CD4-positive, alpha-beta memory T cell (primary cell): ENCODE measurements around the gene RPL22. TPM values are rescaled to one million over a fixed set of nuclear protein-coding genes. Genes with fewer than 3 reads are reported as not detected.

Experiments used
- CTCF ChIA-PET: fragments of 350-600 bp; sonication (Branson Sonifier 250); formaldehyde crosslinking; loops from one replicate; lab custom pipeline; 2021; ENCODE audit warnings: inconsistent platforms; ENCODE audit not compliant: partially characterized antibody; lab: Charles Lee
- POLR2A ChIA-PET: fragments of 350-600 bp; sonication (Branson Sonifier 250); formaldehyde crosslinking; loops from one replicate; lab custom pipeline; 2021; ENCODE audit not compliant: partially characterized antibody; lab: Charles Lee
- DNase-seq, 5 donors: peaks; one replicate each; pipeline versions ENCODE4 v3.0.0 to v3.0.0-alpha.2; 2020 to 2022; ENCODE audit warnings: mixed read lengths in 1 of 5
- H3K27ac ChIP-seq: one replicate; pipeline ENCODE4 v1.7.0; 2013; ENCODE audit warnings: low read depth, low read length
- H3K27me3 ChIP-seq: 2 replicates; pipeline ENCODE4 v1.7.0; 2013; ENCODE audit warnings: mild to moderate bottlenecking, low read length, moderate library complexity; ENCODE audit not compliant: insufficient read depth
- H3K36me3 ChIP-seq: 2 replicates; pipeline ENCODE4 v1.7.0; 2013; ENCODE audit warnings: mild to moderate bottlenecking, low read length, moderate library complexity; ENCODE audit not compliant: insufficient read depth
- H3K4me1 ChIP-seq: 2 replicates; pipeline ENCODE4 v1.7.0; 2013; ENCODE audit warnings: mild to moderate bottlenecking, low read length, moderate library complexity; ENCODE audit not compliant: insufficient read depth
- H3K4me3 ChIP-seq, 2 donors: one replicate each; pipeline ENCODE4 v1.7.0; 2013; ENCODE audit warnings: low read length in 2 of 2, mild to moderate bottlenecking in 1 of 2
- H3K9me3 ChIP-seq, 2 donors: one replicate each; pipeline ENCODE4 v1.7.0; 2013; ENCODE audit warnings: low read length in 2 of 2, control low read depth in 1 of 2; ENCODE audit not compliant: control insufficient read depth in 1 of 2
- H3K27ac Mint-ChIP-seq, 7 donors: one replicate each; pipeline ENCODE4 v1.8.0; 2020 to 2021; ENCODE audit warnings: mixed read lengths in 7 of 7, mild to moderate bottlenecking in 6 of 7, inconsistent platforms in 3 of 7, moderate library complexity in 3 of 7
- H3K27me3 Mint-ChIP-seq, 2 donors: one replicate each; pipeline ENCODE4 v1.8.0; 2020 to 2021; ENCODE audit warnings: mixed read lengths in 2 of 2
- H3K36me3 Mint-ChIP-seq, 2 donors: one replicate each; pipeline ENCODE4 v1.8.0; 2020 to 2021; ENCODE audit warnings: mixed read lengths in 2 of 2, inconsistent platforms in 1 of 2, mild to moderate bottlenecking in 1 of 2
- H3K4me1 Mint-ChIP-seq, 4 donors: one replicate each; pipeline ENCODE4 v1.8.0; 2020 to 2021; ENCODE audit warnings: mixed read lengths in 4 of 4, mild to moderate bottlenecking in 1 of 4
- H3K4me3 Mint-ChIP-seq, 8 donors: one replicate each; pipeline ENCODE4 v1.8.0; 2020 to 2021; ENCODE audit warnings: mixed read lengths in 8 of 8, mild to moderate bottlenecking in 7 of 8, moderate library complexity in 6 of 8, inconsistent platforms in 3 of 8
- H3K9me3 Mint-ChIP-seq, 8 donors: one replicate each; pipeline ENCODE4 v1.8.0; 2020 to 2021; ENCODE audit warnings: mixed read lengths in 8 of 8, mild to moderate bottlenecking in 5 of 8, inconsistent platforms in 3 of 8, moderate library complexity in 1 of 8
- intact Hi-C: fragments of 100-400 bp; cut with micrococcal nuclease; formaldehyde crosslinking; loops from one replicate; pipeline ENCODE4 v1.15.1; 2023
- polyA plus RNA-seq, 2 donors: library from polyadenylated mRNA; unstranded; fragments of 300-500 nt; fragmentation: Illumina TruSeq; gene quantifications; one replicate each; pipeline ENCODE4 v1.2.3, GENCODE V29; 2021
- total RNA-seq, 2 experiments: library from RNA; stranded (reverse); gene quantifications; one replicate each; pipeline ENCODE4 v1.2.3, GENCODE V29; 2021

RPL22 gene
- total and polyA plus RNA-seq, 4 experiments from 2014 or later = 215 to 503 (median 375) TPM

DNA sequence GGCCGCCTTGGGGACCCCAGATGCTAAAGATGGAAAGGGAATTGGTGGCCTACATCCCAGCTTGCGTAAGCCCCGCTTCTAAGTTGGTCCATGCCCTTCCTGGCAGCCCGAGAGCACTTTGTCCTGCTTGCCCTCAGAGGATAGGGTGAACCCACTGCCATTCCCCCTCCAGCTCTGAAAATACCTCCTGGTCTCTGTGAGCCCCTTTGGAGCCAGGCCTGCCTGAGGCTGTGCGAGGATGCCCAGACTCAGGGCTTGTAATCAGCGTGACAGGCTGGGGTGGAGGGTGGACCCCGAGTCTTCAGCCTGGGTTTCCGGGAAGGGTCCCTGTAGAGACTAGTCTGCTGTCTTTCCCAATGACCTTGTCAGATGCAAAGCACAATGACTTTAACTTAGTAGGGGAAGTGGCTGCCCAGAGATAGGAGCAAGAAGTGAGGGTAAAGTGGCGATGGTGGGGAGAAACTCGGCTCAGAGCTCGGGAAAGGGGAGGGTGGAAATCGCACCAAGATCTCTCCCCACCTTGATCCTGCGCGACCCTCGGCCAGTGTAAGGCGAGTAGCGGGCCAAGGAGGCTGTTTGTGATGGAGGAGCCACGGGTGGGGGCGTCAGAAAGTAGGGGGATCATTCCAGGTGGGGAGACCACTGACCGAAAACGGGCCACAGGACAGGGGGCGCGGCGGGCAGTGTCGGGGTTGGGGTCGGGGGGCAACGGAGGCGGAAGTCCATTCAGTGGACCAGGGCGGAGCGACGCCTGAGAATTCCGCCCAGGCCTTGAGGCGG lies 41.9 kb upstream of the RPL22 start:
- peaks cover 3 to 16% (median 7%) of the 10 kb centered on the region in 4 donors for H3K4me1 Mint-ChIP-seq
- no peak for DNase-seq
- Histone ChIP-seq H3K27ac (no peak overlapping the region), H3K36me3 (no peaks in the 10 kb centered on the region), H3K27me3 (peaks cover 34% of the 10 kb centered on the region), H3K4me1 (peaks cover 16% of the 10 kb centered on the region), H3K4me3 (no peak overlapping the region), H3K9me3 (no peaks in the 10 kb centered on the region)
- intact Hi-C loops = loop anchor here (10.0 kb wide), 1 partner anchor 216 kb away; no protein-coding TSS in a partner anchor
- no peaks in the 10 kb centered on the region for H3K36me3 Mint-ChIP-seq
- H3K9me3 Mint-ChIP-seq = no peaks in the 10 kb centered on the region
- CTCF ChIA-PET = no interaction called here
- peaks cover 23 to 25% of the 10 kb centered on the region in 2 donors for H3K27me3 Mint-ChIP-seq
- peak overlapping the region in 5 of 8 donors; percentile 9 to 45 (median 30) for H3K4me3 Mint-ChIP-seq
- H3K27ac Mint-ChIP-seq = peak overlapping the region in 1 of 7 donors; percentile 4
- POLR2A ChIA-PET = no interaction called here

DNA sequence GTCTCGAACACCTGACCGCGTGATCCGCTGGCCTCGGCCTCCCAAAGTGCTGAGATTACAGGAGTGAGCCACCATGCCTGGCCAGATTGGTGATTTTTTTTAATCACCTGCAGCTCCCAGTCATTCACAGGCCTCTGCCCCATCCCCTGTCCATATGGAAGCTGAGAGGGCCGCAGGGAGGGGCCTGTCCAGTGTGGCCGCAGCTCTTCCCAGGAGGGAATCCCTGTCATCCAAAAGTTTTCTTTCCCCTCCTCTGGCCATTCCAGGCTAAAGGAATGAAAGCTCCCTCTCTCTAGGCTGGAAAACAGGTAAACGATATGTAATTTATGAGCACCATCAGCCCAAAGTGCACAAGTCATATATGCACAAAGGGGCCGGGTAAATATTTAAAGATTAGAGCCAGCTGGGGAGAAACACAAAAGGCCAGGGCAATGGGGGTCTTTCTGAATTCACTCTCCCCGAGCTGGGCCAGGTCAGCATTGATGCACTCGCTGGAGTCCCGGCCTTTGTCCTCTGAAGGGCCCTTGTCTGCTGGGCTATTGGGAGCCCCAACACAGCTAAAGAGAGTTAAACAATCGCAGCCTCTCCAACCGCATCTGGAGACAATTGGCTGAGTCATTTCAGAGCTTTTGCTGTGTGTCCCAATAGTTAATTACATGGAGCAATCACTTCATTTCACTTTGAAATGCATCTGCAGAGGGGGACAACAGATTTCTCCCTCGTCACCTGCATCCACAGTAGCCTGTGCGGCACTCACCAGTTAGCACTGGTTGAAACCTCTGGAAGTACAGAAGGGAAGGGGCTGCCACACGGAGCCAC lies 40.8 kb upstream of the RPL22 start:
- Histone ChIP-seq H3K4me3 (no peak overlapping the region), H3K4me1 (peaks cover 7% of the 10 kb centered on the region), H3K27me3 (peaks cover 31% of the 10 kb centered on the region), H3K27ac (no peak overlapping the region), H3K36me3 (no peaks in the 10 kb centered on the region), H3K9me3 (no peaks in the 10 kb centered on the region)
- no peak overlapping the region for H3K27ac Mint-ChIP-seq
- intact Hi-C loops = loop anchor here (10.0 kb wide), 1 partner anchor 215 kb away; no protein-coding TSS in a partner anchor
- peaks cover 3 to 16% (median 6%) of the 10 kb centered on the region in 4 donors for H3K4me1 Mint-ChIP-seq
- POLR2A ChIA-PET = no interaction called here
- CTCF ChIA-PET = interaction anchor here (0.9 kb wide), 1 partner anchor 36 kb away, joined by 3 read pairs; no protein-coding TSS in a partner anchor
- H3K36me3 Mint-ChIP-seq = no peaks in the 10 kb centered on the region
- H3K4me3 Mint-ChIP-seq = peak overlapping the region in 1 of 8 donors; percentile 10
- H3K27me3 Mint-ChIP-seq = peaks cover 22 to 24% of the 10 kb centered on the region in 2 donors
- DNase-seq = no peak
- H3K9me3 Mint-ChIP-seq = peaks cover 0 to 3% (median 0%) of the 10 kb centered on the region in 8 donors

DNA sequence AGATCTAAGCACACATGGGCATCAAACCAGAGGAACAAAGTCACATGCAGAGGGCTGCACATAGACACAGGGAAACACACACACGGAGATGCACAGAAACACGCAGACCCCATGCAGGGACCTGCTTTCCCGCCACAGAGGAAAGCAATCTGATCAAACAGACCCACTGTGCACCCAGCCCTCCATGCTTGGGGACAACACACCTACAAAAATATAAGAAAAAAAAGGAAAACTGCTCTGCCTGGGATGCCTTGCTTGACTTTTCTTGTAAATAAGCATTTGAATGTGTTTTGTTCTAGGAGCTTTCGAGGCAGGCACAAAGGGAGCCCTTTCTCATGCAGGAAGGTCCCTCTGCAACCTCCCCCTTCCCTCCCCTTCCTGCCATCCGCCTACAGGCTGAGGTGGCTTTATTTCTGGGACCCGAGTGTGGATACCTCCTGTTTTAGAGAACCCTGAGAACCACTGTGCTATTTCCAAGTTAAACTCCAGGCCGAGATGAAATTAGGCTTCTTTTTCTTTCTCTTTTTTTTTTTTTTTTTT lies 39.9 kb upstream of the RPL22 start:
- ChIA-PET CTCF (interaction anchor here (0.7 to 2.6 kb wide), 2 partner anchors 8 to 88 kb away, joined by 3 to 11 read pairs; no protein-coding TSS in a partner anchor), POLR2A (no interaction called here)
- intact Hi-C loops = no loop called here

DNA sequence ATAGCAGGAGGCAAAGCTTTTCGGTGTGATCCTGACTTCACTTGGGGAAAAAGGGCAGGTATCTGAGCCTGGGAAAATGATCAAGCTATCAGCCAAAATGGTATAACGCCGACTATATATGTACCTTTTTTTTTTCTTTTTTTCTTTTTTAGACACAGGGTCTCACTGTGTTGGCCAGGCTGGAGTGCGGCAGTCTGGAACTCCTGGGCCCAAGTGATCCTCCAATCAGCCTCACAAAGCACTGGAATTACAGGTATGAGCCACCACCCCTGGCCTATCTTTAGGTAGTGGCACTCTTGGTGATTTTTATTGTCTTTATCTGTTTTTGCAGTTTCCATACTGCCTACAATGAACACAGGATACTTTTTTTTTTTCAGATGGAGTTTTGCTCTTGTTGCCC lies 37.7 kb upstream of the RPL22 start:
- Mint-ChIP-seq H3K27me3 (peaks cover 11 to 19% of the 10 kb centered on the region in 2 donors), H3K36me3 (peaks cover 13 to 14% of the 10 kb centered on the region in 2 donors), H3K4me3 (peak overlapping the region in 7 of 8 donors; percentile 20 to 69 (median 49)), H3K9me3 (peaks cover 0 to 3% (median 0%) of the 10 kb centered on the region in 8 donors), H3K4me1 (peaks cover 9 to 24% (median 18%) of the 10 kb centered on the region in 4 donors), H3K27ac (peak overlapping the region in 1 of 7 donors; percentile 58)
- Histone ChIP-seq H3K27me3 (peaks cover 18% of the 10 kb centered on the region), H3K4me3 (no peak overlapping the region), H3K27ac (no peak overlapping the region), H3K4me1 (peaks cover 15% of the 10 kb centered on the region), H3K36me3 (peaks cover 8% of the 10 kb centered on the region), H3K9me3 (no peaks in the 10 kb centered on the region)
- DNase-seq = no peak
- CTCF ChIA-PET = interaction anchor here (1.0 to 3.8 kb wide), 4 partner anchors 10 to 168 kb away, joined by 3 to 20 read pairs (median 7); partner anchors contain the start of gene RNF207
- intact Hi-C loops = no loop called here
- POLR2A ChIA-PET = no interaction called here

More for the DNA sequence above, 39.9 kb upstream of the RPL22 start:
- peaks cover 26% of the 10 kb centered on the region for H3K27me3 ChIP-seq
- H3K27me3 Mint-ChIP-seq = peaks cover 19 to 24% of the 10 kb centered on the region in 2 donors
- H3K4me3 ChIP-seq = no peak overlapping the region
- H3K4me1 ChIP-seq = peaks cover 15% of the 10 kb centered on the region
- no peaks in the 10 kb centered on the region for H3K9me3 ChIP-seq
- H3K27ac Mint-ChIP-seq = peak overlapping the region in 1 of 7 donors; percentile 65
- H3K4me3 Mint-ChIP-seq = no peak overlapping the region
- no peak for DNase-seq
- peaks cover 5 to 21% (median 12%) of the 10 kb centered on the region in 4 donors for H3K4me1 Mint-ChIP-seq
- H3K36me3 Mint-ChIP-seq = no peaks in the 10 kb centered on the region
- no peak overlapping the region for H3K27ac ChIP-seq
- no peaks in the 10 kb centered on the region for H3K36me3 ChIP-seq
- peaks cover 0 to 3% (median 0%) of the 10 kb centered on the region in 8 donors for H3K9me3 Mint-ChIP-seq

DNA sequence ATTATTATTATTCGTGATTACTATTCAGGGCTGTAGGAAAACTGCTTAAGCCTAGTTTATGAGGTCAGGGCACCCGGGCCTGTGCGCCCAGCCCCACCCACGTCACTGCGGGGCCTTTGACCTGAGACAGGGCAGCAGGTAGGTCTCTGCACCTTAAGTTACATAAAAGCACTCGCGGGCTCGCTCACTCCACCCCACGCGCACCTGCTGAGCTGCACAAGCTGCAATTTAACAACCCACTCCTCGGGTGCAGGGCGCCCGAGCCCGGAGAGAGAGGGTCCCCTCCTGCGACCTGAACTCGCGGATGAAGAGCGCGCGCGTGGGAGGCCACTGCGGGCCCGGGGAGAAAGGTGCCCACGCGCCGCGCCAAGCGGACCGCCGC lies 35.9 kb upstream of the RPL22 start:
- Mint-ChIP-seq H3K9me3 (peaks cover 0 to 3% (median 0%) of the 10 kb centered on the region in 8 donors), H3K36me3 (peaks cover 21 to 23% of the 10 kb centered on the region in 2 donors), H3K27ac (peak overlapping the region; percentile 15 to 84 (median 57)), H3K27me3 (peaks cover 3 to 9% of the 10 kb centered on the region in 2 donors), H3K4me1 (peaks cover 6 to 16% (median 12%) of the 10 kb centered on the region in 4 donors), H3K4me3 (peak overlapping the region; percentile 84 to 93 (median 88))
- Histone ChIP-seq H3K9me3 (no peaks in the 10 kb centered on the region), H3K4me1 (peaks cover 11% of the 10 kb centered on the region), H3K36me3 (peaks cover 8% of the 10 kb centered on the region), H3K4me3 (peak overlapping the region; percentile 60 to 86), H3K27me3 (peaks cover 5% of the 10 kb centered on the region), H3K27ac (peak overlapping the region; percentile 42)
- ChIA-PET POLR2A (interaction anchor here (0.8 to 1.5 kb wide), 5 partner anchors 9 to 209 kb away, joined by 3 to 5 read pairs (median 3); partner anchors contain the start of gene RNF207), CTCF (interaction anchor here (1.1 to 3.8 kb wide), 3 partner anchors 10 to 30 kb away, joined by 4 to 20 read pairs (median 6); partner anchors contain the start of gene RNF207)
- intact Hi-C loops = loop anchor here (1.0 kb wide), 2 partner anchors 36 to 158 kb away; partner anchors contain the start of genes ACOT7 and RPL22
- DNase-seq = peak in 1 of 5 donors; percentile 17

DNA sequence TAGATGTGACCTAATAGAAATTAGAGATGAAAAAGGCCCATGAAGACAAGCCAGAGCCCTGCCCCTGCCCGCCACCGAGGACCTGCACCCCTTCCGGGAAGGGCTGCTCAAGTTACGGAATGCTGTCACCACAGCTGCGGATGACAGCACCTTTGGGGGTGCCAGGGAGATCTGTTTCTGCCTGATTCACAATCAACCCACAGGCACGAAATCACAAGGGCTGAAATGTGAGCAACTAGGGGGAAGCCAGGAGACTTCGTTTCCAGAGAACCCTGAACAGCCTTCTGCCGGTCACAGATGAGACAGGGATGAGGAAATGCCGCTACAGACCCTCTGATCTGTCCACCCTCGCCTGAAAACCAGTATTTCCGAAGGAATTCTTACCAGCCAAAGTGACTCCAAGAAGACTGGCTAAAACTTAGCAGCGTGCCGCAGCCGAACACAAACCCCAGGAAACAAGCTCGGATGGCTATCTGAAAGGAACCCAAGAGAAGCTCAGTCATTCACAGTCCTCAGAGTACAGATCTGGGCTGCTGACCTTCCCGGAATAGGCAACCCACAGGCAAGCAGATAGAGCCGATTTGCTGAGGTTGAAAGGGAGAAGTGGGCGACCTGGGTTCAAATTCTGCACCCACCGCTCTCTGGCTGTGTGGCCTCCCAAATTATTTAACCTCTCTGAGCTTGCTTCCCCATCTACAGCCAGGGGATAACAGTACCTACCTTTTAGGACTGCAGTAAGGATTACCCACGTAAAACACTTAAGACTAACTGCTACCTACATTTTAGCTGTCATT lies 35.3 kb upstream of the RPL22 start:
- Mint-ChIP-seq H3K36me3 (peaks cover 23 to 24% of the 10 kb centered on the region in 2 donors), H3K27ac (peak overlapping the region in 6 of 7 donors; percentile 52 to 84 (median 72)), H3K27me3 (peaks cover 2 to 3% of the 10 kb centered on the region in 2 donors), H3K4me1 (peaks cover 6 to 16% (median 12%) of the 10 kb centered on the region in 4 donors), H3K4me3 (peak overlapping the region; percentile 84 to 93 (median 88)), H3K9me3 (peaks cover 0 to 3% (median 0%) of the 10 kb centered on the region in 8 donors)
- Histone ChIP-seq H3K36me3 (peaks cover 8% of the 10 kb centered on the region), H3K4me3 (peak overlapping the region; percentile 60 to 86), H3K27ac (peak overlapping the region; percentile 42), H3K9me3 (no peaks in the 10 kb centered on the region), H3K27me3 (no peaks in the 10 kb centered on the region), H3K4me1 (peaks cover 11% of the 10 kb centered on the region)
- ChIA-PET POLR2A (interaction anchor here (0.8 to 1.5 kb wide), 5 partner anchors 10 to 209 kb away, joined by 3 to 5 read pairs (median 3); partner anchors contain the start of gene RNF207), CTCF (interaction anchor here (1.1 to 3.8 kb wide), 2 partner anchors 12 to 29 kb away, joined by 4 to 20 read pairs; partner anchors contain the start of gene RNF207)
- no peak for DNase-seq
- intact Hi-C loops = loop anchor here (1.0 kb wide), 2 partner anchors 35 to 159 kb away; partner anchors contain the start of genes ACOT7 and RPL22
